ENCODE results near the gene METTL1. TPM values are rescaled to one million over a fixed set of nuclear protein-coding genes. Genes with fewer than 3 reads are reported as not detected.

The METTL1 gene
- total RNA-seq, 1 donor from 2014 or later, result 72.2 TPM

GRCh38 chr12:57770734-57771133, 1.2 kb downstream of the METTL1 start:
- Mint-ChIP-seq H3K4me1 (peaks cover 26% of the 10 kb centered on the region), H3K9me3 (no peaks in the 10 kb centered on the region), H3K27ac (peak overlapping the region; percentile 43), H3K36me3 (ENCODE audit: low read depth) (peaks cover 38% of the 10 kb centered on the region), H3K4me3 (peak overlapping the region; percentile 97), H3K27me3 (peaks cover 7% of the 10 kb centered on the region)
- intact Hi-C loops (cut with micrococcal nuclease), result no loop called here
- no peak for DNase-seq

GRCh38 chr12:57769594-57769993, 2.3 kb downstream of the METTL1 start:
- peaks cover 8% of the 10 kb centered on the region for H3K27me3 Mint-ChIP-seq
- H3K27ac Mint-ChIP-seq, result no peak overlapping the region
- H3K9me3 Mint-ChIP-seq, result no peaks in the 10 kb centered on the region
- peak overlapping the region; percentile 27 for H3K4me3 Mint-ChIP-seq
- H3K4me1 Mint-ChIP-seq, result peaks cover 35% of the 10 kb centered on the region
- DNase-seq, result no peak
- intact Hi-C loops (cut with micrococcal nuclease), result no loop called here
- H3K36me3 Mint-ChIP-seq (ENCODE audit: low read depth), result peaks cover 36% of the 10 kb centered on the region

GRCh38 chr12:57767876-57768275, 4.0 kb downstream of the METTL1 start:
- intact Hi-C loops (cut with micrococcal nuclease), result no loop called here
- H3K4me1 Mint-ChIP-seq, result peaks cover 45% of the 10 kb centered on the region
- H3K36me3 Mint-ChIP-seq (ENCODE audit: low read depth), result peaks cover 40% of the 10 kb centered on the region

GRCh38 chr12:57767305-57767698, 4.6 kb downstream of the METTL1 start:
- Mint-ChIP-seq H3K27ac (no peak overlapping the region), H3K27me3 (peaks cover 8% of the 10 kb centered on the region), H3K4me3 (no peak overlapping the region), H3K9me3 (no peaks in the 10 kb centered on the region), H3K4me1 (peaks cover 44% of the 10 kb centered on the region), H3K36me3 (ENCODE audit: low read depth) (peaks cover 45% of the 10 kb centered on the region)
- intact Hi-C loops (cut with micrococcal nuclease), result no loop called here
- no peak for DNase-seq

More at GRCh38 chr12:57767876-57768275, 4.0 kb downstream of the METTL1 start:
- H3K27me3 Mint-ChIP-seq, result peaks cover 8% of the 10 kb centered on the region
- no peak overlapping the region for H3K27ac Mint-ChIP-seq
- no peak for DNase-seq
- no peaks in the 10 kb centered on the region for H3K9me3 Mint-ChIP-seq
- no peak overlapping the region for H3K4me3 Mint-ChIP-seq

GRCh38 chr12:57766464-57767304, 5.2 kb downstream of the METTL1 start, which contains the start of gene CYP27B1:
Gene CYP27B1 (minus strand): TSS chr12:57767078. CDS start chr12:57767041, 37 bp downstream.
- Mint-ChIP-seq H3K9me3 (no peaks in the 10 kb centered on the region), H3K27me3 (peaks cover 8% of the 10 kb centered on the region), H3K4me3 (peak within 1 kb of the TSS; percentile 93), H3K36me3 (ENCODE audit: low read depth) (peaks cover 45% of the 10 kb centered on the region), H3K27ac (peak within 1 kb of the TSS; percentile 46), H3K4me1 (peaks cover 42% of the 10 kb centered on the region)
- intact Hi-C loops (cut with micrococcal nuclease), result no loop called here
- DNase-seq, result peak; percentile 71

- DNase-seq, result peak; percentile 69
- H3K4me3 Mint-ChIP-seq, result peak overlapping the region; percentile 93
- H3K27ac Mint-ChIP-seq, result peak overlapping the region; percentile 85
- no peaks in the 10 kb centered on the region for H3K9me3 Mint-ChIP-seq
- intact Hi-C loops (cut with micrococcal nuclease), result loop anchor here (1.0 kb wide), 1 partner anchor 10 kb away; no protein-coding TSS in a partner anchor
- peaks cover 43% of the 10 kb centered on the region for H3K36me3 Mint-ChIP-seq (ENCODE audit: low read depth)
- peaks cover 38% of the 10 kb centered on the region for H3K4me1 Mint-ChIP-seq
- H3K27me3 Mint-ChIP-seq, result peaks cover 8% of the 10 kb centered on the region
Measured at GRCh38 chr12:57765698-57766463, 6.0 kb downstream of the METTL1 start.

GRCh38 chr12:57765003-57765697, 6.8 kb downstream of the METTL1 start:
- Mint-ChIP-seq H3K4me3 (peak overlapping the region; percentile 93), H3K27me3 (peaks cover 8% of the 10 kb centered on the region)

GRCh38 chr12:57764662-57765002, 7.3 kb downstream of the METTL1 start:
- peak overlapping the region; percentile 85 for H3K27ac Mint-ChIP-seq
- no peak for DNase-seq
- no peaks in the 10 kb centered on the region for H3K9me3 Mint-ChIP-seq
- H3K4me3 Mint-ChIP-seq, result peak overlapping the region; percentile 93
- H3K27me3 Mint-ChIP-seq, result peaks cover 8% of the 10 kb centered on the region
- H3K36me3 Mint-ChIP-seq (ENCODE audit: low read depth), result peaks cover 38% of the 10 kb centered on the region
- intact Hi-C loops (cut with micrococcal nuclease), result loop anchor here (1.0 kb wide), 1 partner anchor 8 kb away; no protein-coding TSS in a partner anchor
- peaks cover 34% of the 10 kb centered on the region for H3K4me1 Mint-ChIP-seq

More at GRCh38 chr12:57765003-57765697, 6.8 kb downstream of the METTL1 start:
- Mint-ChIP-seq H3K9me3 (no peaks in the 10 kb centered on the region), H3K27ac (peak overlapping the region; percentile 85), H3K4me1 (peaks cover 36% of the 10 kb centered on the region), H3K36me3 (ENCODE audit: low read depth) (peaks cover 41% of the 10 kb centered on the region)
- intact Hi-C loops (cut with micrococcal nuclease), result loop anchor here (1.0 kb wide), 1 partner anchor 9 kb away; no protein-coding TSS in a partner anchor
- peak; percentile 88 for DNase-seq

GRCh38 chr12:57763881-57764661, 7.8 kb downstream of the METTL1 start:
- no peak for DNase-seq
- Mint-ChIP-seq H3K4me3 (peak overlapping the region; percentile 93), H3K4me1 (peaks cover 39% of the 10 kb centered on the region), H3K9me3 (no peaks in the 10 kb centered on the region), H3K27ac (peak overlapping the region; percentile 53), H3K27me3 (peaks cover 8% of the 10 kb centered on the region), H3K36me3 (ENCODE audit: low read depth) (peaks cover 38% of the 10 kb centered on the region)
- intact Hi-C loops (cut with micrococcal nuclease), result no loop called here

GRCh38 chr12:57762463-57762862, 9.4 kb downstream of the METTL1 start:
- DNase-seq, result no peak
- Mint-ChIP-seq H3K4me1 (peaks cover 39% of the 10 kb centered on the region), H3K27ac (no peak overlapping the region), H3K4me3 (no peak overlapping the region), H3K27me3 (peaks cover 8% of the 10 kb centered on the region), H3K36me3 (ENCODE audit: low read depth) (peaks cover 34% of the 10 kb centered on the region), H3K9me3 (no peaks in the 10 kb centered on the region)
- intact Hi-C loops (cut with micrococcal nuclease), result no loop called here

GRCh38 chr12:57761391-57761998, 10.4 kb downstream of the METTL1 start:
- Mint-ChIP-seq H3K36me3 (ENCODE audit: low read depth) (peaks cover 40% of the 10 kb centered on the region), H3K9me3 (no peaks in the 10 kb centered on the region), H3K4me3 (no peak overlapping the region), H3K27me3 (peaks cover 6% of the 10 kb centered on the region), H3K27ac (no peak overlapping the region), H3K4me1 (peaks cover 39% of the 10 kb centered on the region)
- no peak for DNase-seq
- intact Hi-C loops (cut with micrococcal nuclease), result no loop called here

GRCh38 chr12:57760347-57760982, 11.4 kb downstream of the METTL1 start:
- intact Hi-C loops (cut with micrococcal nuclease), result no loop called here
- Mint-ChIP-seq H3K4me1 (peaks cover 39% of the 10 kb centered on the region), H3K9me3 (no peaks in the 10 kb centered on the region), H3K4me3 (no peak overlapping the region), H3K36me3 (ENCODE audit: low read depth) (peaks cover 40% of the 10 kb centered on the region), H3K27ac (no peak overlapping the region), H3K27me3 (peaks cover 2% of the 10 kb centered on the region)
- no peak for DNase-seq
